Endothelial cell of umbilical vein (primary cell): Measurements from ENCODE around the gene TMEM74B. TPM values are rescaled to one million over a fixed set of nuclear protein-coding genes. Genes with fewer than 3 reads are reported as not detected.

ENCODE experiments used
- BruUV-seq: library from RNA; stranded (reverse); fragments of 400-500 nt; replicated peaks from 2 replicates; lab custom pipeline; 2021; lab: Mats Ljungman, UMichigan
- CTCF ChIA-PET: fragments of 300-600, 350-600 bp; sonication (Branson Sonifier 250); formaldehyde crosslinking; loops from one replicate; lab custom pipeline; 2021; ENCODE audit warnings: antibody characterized with exemption, inconsistent platforms; lab: Charles Lee
- POLR2A ChIA-PET: fragments of 300-600, 350-600 bp; sonication (Branson Sonifier 250); formaldehyde crosslinking; loops from one replicate; lab custom pipeline; 2021; ENCODE audit warnings: antibody characterized with exemption, inconsistent platforms; lab: Charles Lee
- DNase-seq: peaks from one replicate; pipeline ENCODE4 v3.0.0-alpha.2; 2011; ENCODE audit warnings: low read depth, low spot score
- FAIRE-seq: peaks from 2 replicates; lab custom pipeline; 2011; peaks lifted over from hg19 to GRCh38; lab: Jason Lieb, UNC
- H2AFZ ChIP-seq: 2 replicates; pipeline ENCODE4 v1.6.0; 2012; ENCODE audit warnings: low read depth, low read length, control low read depth, inconsistent platforms
- H3K27ac ChIP-seq: 2 replicates; pipeline ENCODE4 v1.5.1; 2011; ENCODE audit warnings: low read depth, mild to moderate bottlenecking, control low read depth, low read length, moderate library complexity; ENCODE audit not compliant: insufficient read depth
- H3K27me3 ChIP-seq, 2 experiments: 2 replicates each; pipeline versions ENCODE4 v1.6.0 to v1.6.1; 2011; ENCODE audit warnings: low read length in 2 of 2, mixed read lengths in 1 of 2; ENCODE audit not compliant: control insufficient read depth in 2 of 2, insufficient read depth in 2 of 2
- H3K36me3 ChIP-seq, 2 experiments: 2 replicates in 1 of 2; 3 replicates in 1 of 2; pipeline ENCODE4 v1.5.1; 2011; ENCODE audit warnings: low read length in 2 of 2, mild to moderate bottlenecking in 1 of 2, moderate library complexity in 1 of 2; ENCODE audit not compliant: control insufficient read depth in 2 of 2, insufficient read depth in 2 of 2; ENCODE audit errors: extremely low read depth in 1 of 2
- H3K4me1 ChIP-seq: 3 replicates; pipeline ENCODE4 v1.5.1; 2011; ENCODE audit warnings: mild to moderate bottlenecking, low read length; ENCODE audit not compliant: control insufficient read depth, insufficient read depth; ENCODE audit errors: extremely low read depth
- H3K4me2 ChIP-seq: 2 replicates; pipeline ENCODE4 v1.6.1; 2011; ENCODE audit warnings: low read length, control low read depth, mixed read lengths; ENCODE audit not compliant: insufficient read depth
- H3K4me3 ChIP-seq, 3 experiments: fragments of 200-600 bp in 1 of 3; sonication (generic), shearing (Covaris generic) in 1 of 3; replicated peaks in 1 of 3; 2 replicates each; pipeline ENCODE4 v1.5.1; 2011 to 2016; ENCODE audit warnings: control low read depth in 3 of 3, low read length in 3 of 3, mild to moderate bottlenecking in 2 of 3, inconsistent platforms in 1 of 3, low read depth in 1 of 3, moderate library complexity in 1 of 3; ENCODE audit not compliant: insufficient read depth in 1 of 3
- H3K79me2 ChIP-seq: 2 replicates; pipeline ENCODE4 v1.6.0; 2012; ENCODE audit warnings: low read length, inconsistent platforms; ENCODE audit not compliant: control insufficient read depth, insufficient read depth
- H3K9ac ChIP-seq: replicated peaks from 2 replicates; pipeline ENCODE3; 2011; ENCODE audit warnings: low read length, control low read depth; ENCODE audit not compliant: insufficient read depth; ENCODE audit errors: extremely low read depth
- H3K9me1 ChIP-seq: replicated peaks from 3 replicates; pipeline ENCODE4 v1.6.0; 2011; ENCODE audit warnings: mild to moderate bottlenecking, low read length; ENCODE audit not compliant: control insufficient read depth, insufficient read depth; ENCODE audit errors: extremely low read depth
- H3K9me3 ChIP-seq: replicated peaks from 2 replicates; pipeline ENCODE4 v1.5.1; 2012; ENCODE audit warnings: low read length, inconsistent platforms; ENCODE audit not compliant: control insufficient read depth, insufficient read depth
- H4K20me1 ChIP-seq: replicated peaks from 2 replicates; pipeline ENCODE3; 2011; ENCODE audit warnings: mild to moderate bottlenecking, low read length; ENCODE audit not compliant: control insufficient read depth, insufficient read depth; ENCODE audit errors: extremely low read depth
- EZH2 ChIP-seq: IDR thresholded peaks from 2 replicates; pipeline ENCODE4 v1.6.1; 2012; ENCODE audit warnings: borderline replicate concordance, low read depth, mild to moderate bottlenecking, moderate library complexity, low read length, inconsistent platforms; ENCODE audit not compliant: severe bottlenecking
- FOS ChIP-seq: IDR thresholded peaks from 2 replicates; pipeline ENCODE4 v1.6.1; 2011; ENCODE audit warnings: mild to moderate bottlenecking, low read length, moderate library complexity, borderline replicate concordance; ENCODE audit not compliant: insufficient read depth
- GATA2 ChIP-seq: IDR thresholded peaks from 2 replicates; pipeline ENCODE4 v1.7.0; 2011; ENCODE audit warnings: low read depth, mild to moderate bottlenecking, moderate library complexity, mixed read lengths, low read length; ENCODE audit not compliant: insufficient read length, insufficient read depth
- JUN ChIP-seq: IDR thresholded peaks from 2 replicates; pipeline ENCODE4 v1.6.1; 2011; ENCODE audit warnings: borderline replicate concordance, low read depth; ENCODE audit not compliant: insufficient read length, insufficient read depth
- MYC ChIP-seq: IDR thresholded peaks from one replicate; pipeline ENCODE4 v1.6.1; 2011; ENCODE audit warnings: mild to moderate bottlenecking, low read depth, low read length
- POLR2A ChIP-seq: IDR thresholded peaks from 2 replicates; pipeline ENCODE4 v1.6.1; 2012; ENCODE audit warnings: low read depth, mild to moderate bottlenecking, control low read depth, low read length
- POLR2AphosphoS5 ChIP-seq: IDR thresholded peaks from 2 replicates; pipeline ENCODE4 v1.6.1; 2012; ENCODE audit warnings: low read depth, mild to moderate bottlenecking, control low read depth, low read length, moderate library complexity; ENCODE audit not compliant: insufficient read depth
- dilution Hi-C: fragments of 300-500 bp; cut with MboI; formaldehyde crosslinking; loops from one replicate; pipeline ENCODE4 v1.15.0; 2019; ENCODE audit warnings: low sequenced_read_pairs; ENCODE audit not compliant: extremely low pct_ligation_motif_present
- intact Hi-C: fragments of 100-400 bp; cut with micrococcal nuclease; formaldehyde crosslinking; loops from one replicate; pipeline ENCODE4 v1.10.0; 2022
- polyA plus RNA-seq, 4 experiments: library from polyadenylated mRNA; depleted of rRNA in 3 of 4; stranded (reverse) in 3 of 4; unstranded in 1 of 4; fragments of >200 nt; gene quantifications; 2 replicates each; pipeline versions ENCODE4 v1.2.1 to v1.2.3, GENCODE V29; 2011 to 2012; ENCODE audit warnings: missing spikeins in 1 of 4
- total RNA-seq: library from RNA; stranded (reverse); gene quantifications from 2 replicates; pipeline ENCODE4 v1.2.3, GENCODE V29; 2021
- TF ChIP-seq, protein P1 (sequence below): IDR thresholded peaks from 2 replicates; pipeline ENCODE4 v1.6.1; 2011; ENCODE audit not compliant: insufficient read depth, insufficient read length
- TF ChIP-seq, protein P2 (sequence below), 2 donors: IDR thresholded peaks; 1 replicate in 1 of 2; 2 replicates in 1 of 2; pipeline ENCODE4 v1.5.1; 2011; ENCODE audit warnings: low read length in 2 of 2, mild to moderate bottlenecking in 2 of 2, moderate library complexity in 2 of 2, control low read depth in 1 of 2, inconsistent platforms in 1 of 2, low read depth in 1 of 2; ENCODE audit not compliant: insufficient read depth in 1 of 2; ENCODE audit errors: extremely low read depth in 1 of 2

TMEM74B gene
- total and polyA plus RNA-seq, 2 donors (not counting 3 experiments of a cell fraction or from before 2014, with no cell fraction given) = 0.26 to 1.1 TPM

DNA sequence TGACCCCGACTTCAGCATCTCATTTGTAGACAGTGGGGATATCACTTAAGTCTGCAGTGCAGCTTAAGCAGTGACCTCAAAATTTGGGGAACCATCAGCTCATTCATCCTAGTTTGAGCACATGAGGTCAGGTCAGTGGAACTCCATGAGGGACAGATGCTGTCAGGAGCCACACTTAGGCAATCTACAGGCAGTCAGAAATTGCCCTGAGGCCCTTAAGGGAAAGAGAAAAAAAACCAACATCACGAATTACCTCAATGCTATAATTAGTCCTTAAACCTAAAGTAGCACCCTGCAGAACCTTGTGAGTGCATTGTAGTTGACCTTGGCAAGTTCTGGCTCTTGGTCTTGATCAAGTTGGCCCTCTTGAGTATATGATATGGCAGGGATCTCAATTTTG is 21.1 kb downstream of the TMEM74B start:
- H3K9me3 ChIP-seq = no peaks in the 10 kb centered on the region
- peaks cover 8 to 27% of the 10 kb centered on the region in 2 experiments for H3K36me3 ChIP-seq
- dilution Hi-C loops (no loop called here), intact Hi-C loops (no loop called here)
- no peaks in the 10 kb centered on the region for H3K79me2 ChIP-seq
- no peak overlapping the region for H3K4me2 ChIP-seq
- H3K27me3 ChIP-seq = no peaks in the 10 kb centered on the region
- no peaks in the 10 kb centered on the region for H3K9me1 ChIP-seq
- no peak for FAIRE-seq
- H4K20me1 ChIP-seq = no peaks in the 10 kb centered on the region
- DNase-seq = no peak
- CTCF ChIA-PET = interaction anchor here (0.8 kb wide), 1 partner anchor 9 kb away, joined by 3 read pairs; no protein-coding TSS in a partner anchor
- no peak for TF ChIP-seq JUN
- TF ChIP-seq, protein P1, sequence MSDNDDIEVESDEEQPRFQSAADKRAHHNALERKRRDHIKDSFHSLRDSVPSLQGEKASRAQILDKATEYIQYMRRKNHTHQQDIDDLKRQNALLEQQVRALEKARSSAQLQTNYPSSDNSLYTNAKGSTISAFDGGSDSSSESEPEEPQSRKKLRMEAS = no peak
- no peak for TF ChIP-seq POLR2A
- no peak for TF ChIP-seq GATA2
- TF ChIP-seq POLR2AphosphoS5 = no peak
- no peak for TF ChIP-seq EZH2
- TF ChIP-seq MYC = no peak
- TF ChIP-seq, protein P2, sequence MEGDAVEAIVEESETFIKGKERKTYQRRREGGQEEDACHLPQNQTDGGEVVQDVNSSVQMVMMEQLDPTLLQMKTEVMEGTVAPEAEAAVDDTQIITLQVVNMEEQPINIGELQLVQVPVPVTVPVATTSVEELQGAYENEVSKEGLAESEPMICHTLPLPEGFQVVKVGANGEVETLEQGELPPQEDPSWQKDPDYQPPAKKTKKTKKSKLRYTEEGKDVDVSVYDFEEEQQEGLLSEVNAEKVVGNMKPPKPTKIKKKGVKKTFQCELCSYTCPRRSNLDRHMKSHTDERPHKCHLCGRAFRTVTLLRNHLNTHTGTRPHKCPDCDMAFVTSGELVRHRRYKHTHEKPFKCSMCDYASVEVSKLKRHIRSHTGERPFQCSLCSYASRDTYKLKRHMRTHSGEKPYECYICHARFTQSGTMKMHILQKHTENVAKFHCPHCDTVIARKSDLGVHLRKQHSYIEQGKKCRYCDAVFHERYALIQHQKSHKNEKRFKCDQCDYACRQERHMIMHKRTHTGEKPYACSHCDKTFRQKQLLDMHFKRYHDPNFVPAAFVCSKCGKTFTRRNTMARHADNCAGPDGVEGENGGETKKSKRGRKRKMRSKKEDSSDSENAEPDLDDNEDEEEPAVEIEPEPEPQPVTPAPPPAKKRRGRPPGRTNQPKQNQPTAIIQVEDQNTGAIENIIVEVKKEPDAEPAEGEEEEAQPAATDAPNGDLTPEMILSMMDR (IDR thresholded peaks at IDR 0.05; ENCODE audit: extremely low read depth in 1 of 2, insufficient read depth in 1 of 2, low read depth in 1 of 2, low read length in 2 of 2) = no peak
- no peak for TF ChIP-seq FOS
- H3K27ac ChIP-seq = no peak overlapping the region
- no peak overlapping the region for H2AFZ ChIP-seq
- H3K9ac ChIP-seq = no peak overlapping the region
- BruUV-seq = no TSS peak
- H3K4me3 ChIP-seq = no peak overlapping the region
- H3K4me1 ChIP-seq = peaks cover 17% of the 10 kb centered on the region
- POLR2A ChIA-PET = no interaction called here
